Epidermal melanocyte (primary cell): ENCODE data around the gene RIPK1.
"Not testable (repeated sequence)": the region's sequence is repeated elsewhere in the genome, so short reads cannot be mapped to it uniquely, and the experiment has no call there.

Experiments
- DNase-seq: peaks from one replicate; pipeline ENCODE4 v3.0.0; 2011; ENCODE audit warnings: low spot score; ENCODE audit not compliant: insufficient read length

RIPK1 gene

DNA sequence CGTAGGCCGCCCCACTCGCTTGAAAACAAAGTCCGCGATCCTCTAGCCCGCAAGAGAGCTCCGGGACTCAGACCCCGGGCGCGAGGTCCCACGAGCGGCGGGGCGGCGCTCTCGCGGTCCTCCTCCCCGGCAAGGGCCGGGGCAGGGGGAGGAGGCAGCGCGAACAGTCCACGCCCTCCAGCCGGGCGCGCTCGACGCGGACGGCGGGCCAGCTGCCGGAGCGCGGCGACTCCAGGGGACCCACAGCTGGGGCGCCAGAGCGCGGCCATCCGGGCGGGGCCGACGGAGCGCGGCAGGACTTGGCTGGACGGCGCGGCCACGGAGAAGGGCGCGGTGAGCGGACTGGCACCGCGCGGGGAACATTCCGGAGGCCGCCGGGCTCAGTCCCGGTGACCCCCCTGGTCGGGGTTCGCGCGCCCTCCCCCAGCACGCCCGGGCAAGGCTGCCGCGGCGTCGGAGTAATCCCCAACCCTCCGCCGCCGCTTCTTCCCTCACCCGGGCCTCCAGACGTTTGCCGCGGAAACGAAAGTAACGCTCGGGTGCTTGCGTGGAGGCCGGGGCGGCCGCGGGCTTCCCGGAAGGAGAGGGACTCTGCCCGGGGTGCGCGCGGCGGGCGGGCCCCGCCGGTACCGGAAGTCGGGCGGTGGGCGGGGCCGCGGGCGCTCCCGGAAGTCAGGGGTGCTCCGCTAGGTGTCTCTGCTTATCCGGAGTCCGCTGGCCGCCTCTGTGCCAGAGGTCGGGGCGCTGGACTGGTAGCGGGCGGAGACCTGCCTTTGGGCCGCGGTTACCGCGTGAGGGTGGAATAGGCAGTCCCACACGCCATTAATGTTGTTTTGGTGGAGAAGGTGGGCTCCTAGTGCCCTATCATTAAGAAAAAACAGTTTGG is at the start of gene RIPK1:
Gene RIPK1 (plus strand): TSS at position 166 of the 886 bp plus-strand sequence. CDS start 8,330 bp downstream, outside the sequence.
- peak; percentile 96 for DNase-seq

DNA sequence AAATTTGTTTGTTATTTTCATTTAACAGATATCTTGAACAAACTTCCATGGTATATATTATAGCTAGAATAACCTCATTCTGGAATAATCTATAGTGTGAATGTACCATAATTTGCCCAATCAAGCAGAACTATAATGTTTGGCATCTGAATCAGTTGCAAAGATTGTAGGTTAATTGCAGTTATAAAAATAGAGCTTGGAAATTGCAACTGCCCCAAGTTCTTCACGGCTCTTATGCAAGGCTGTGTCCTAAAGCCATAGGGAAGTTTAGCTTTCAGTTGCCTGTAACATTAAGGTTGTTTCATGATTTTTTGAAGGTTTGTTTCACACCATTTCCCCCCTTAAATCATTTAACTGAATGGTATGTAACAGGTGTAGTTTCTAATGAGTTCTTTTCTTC is 49.2 kb upstream of the RIPK1 start:
- no peak for DNase-seq

- DNase-seq, result no peak
These were observed 48.5 kb upstream of the RIPK1 start for GRCh38 chr6:3019749-3020320.

DNA sequence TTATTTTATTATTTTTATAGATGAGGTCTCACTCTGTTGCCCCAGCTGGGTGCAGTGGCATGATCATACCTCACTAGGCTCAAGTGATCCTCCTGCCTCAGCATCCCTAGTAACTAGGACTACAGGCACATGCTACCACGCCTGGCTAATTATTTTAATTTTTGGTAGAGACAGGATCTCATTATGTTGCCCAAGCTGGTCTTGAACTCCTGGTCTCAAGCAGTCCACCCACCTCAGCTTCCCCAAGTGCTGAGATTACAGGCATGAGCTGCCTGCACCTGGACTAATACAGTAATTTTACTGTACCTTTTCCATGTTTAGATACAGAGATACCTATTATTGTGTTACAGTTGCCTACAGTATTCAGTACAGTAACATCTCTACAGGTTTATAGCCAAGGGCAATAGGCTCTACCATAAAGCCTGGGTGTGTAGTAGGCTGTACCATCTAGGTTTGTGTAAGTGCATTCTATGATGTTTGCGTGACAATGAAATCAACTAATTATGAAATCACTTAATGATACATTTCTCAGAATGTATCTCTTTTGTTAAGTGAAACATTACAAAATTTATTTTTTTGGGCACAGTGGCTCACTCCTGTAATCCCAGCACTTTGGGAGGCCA is 47.2 kb upstream of the RIPK1 start:
- not testable (repeated sequence) for DNase-seq

GRCh38 chr6:3022765-3023662 is 45.3 kb upstream of the RIPK1 start:
- DNase-seq, result no peak

DNA sequence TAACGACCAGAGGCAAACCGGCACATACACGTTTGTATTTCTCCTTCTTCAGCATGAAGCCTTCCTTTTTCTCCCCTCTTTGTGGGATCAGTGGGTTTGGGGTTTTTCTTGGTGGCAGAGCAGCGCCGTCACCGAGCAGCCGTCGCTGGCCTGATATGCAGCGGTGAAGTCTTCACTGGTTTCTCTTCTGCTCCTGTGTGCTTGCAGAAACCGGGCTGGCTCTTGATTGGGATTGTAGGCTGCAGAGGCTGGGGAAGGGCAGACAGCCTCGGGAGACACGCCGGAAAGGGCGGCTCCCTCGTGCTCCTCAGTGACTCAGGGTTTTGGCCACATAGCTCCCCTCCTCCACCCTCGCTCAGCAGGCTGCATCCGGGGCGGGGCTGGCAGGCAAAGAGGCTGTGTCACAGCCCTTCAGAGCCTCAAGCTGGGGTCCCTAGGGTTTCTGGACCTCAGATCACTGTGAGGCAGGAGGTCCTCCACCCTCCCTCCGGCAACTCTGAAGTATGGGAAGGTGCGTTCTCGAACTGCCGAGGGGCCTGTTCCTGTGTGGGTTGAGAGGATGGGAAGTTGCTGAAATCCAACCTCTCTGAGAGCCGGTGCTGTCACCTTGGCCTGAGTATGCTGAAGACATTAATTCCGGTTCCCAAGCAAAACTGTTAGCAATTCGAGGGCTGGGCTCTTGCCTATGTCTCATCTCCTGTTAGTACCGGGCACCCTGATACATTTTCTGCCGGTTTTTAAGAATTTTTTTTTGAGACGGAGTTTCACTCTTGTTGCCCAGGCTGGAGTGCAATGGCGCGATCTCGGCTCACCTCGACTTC is 44.4 kb upstream of the RIPK1 start:
- DNase-seq, result peak; percentile 85

DNA sequence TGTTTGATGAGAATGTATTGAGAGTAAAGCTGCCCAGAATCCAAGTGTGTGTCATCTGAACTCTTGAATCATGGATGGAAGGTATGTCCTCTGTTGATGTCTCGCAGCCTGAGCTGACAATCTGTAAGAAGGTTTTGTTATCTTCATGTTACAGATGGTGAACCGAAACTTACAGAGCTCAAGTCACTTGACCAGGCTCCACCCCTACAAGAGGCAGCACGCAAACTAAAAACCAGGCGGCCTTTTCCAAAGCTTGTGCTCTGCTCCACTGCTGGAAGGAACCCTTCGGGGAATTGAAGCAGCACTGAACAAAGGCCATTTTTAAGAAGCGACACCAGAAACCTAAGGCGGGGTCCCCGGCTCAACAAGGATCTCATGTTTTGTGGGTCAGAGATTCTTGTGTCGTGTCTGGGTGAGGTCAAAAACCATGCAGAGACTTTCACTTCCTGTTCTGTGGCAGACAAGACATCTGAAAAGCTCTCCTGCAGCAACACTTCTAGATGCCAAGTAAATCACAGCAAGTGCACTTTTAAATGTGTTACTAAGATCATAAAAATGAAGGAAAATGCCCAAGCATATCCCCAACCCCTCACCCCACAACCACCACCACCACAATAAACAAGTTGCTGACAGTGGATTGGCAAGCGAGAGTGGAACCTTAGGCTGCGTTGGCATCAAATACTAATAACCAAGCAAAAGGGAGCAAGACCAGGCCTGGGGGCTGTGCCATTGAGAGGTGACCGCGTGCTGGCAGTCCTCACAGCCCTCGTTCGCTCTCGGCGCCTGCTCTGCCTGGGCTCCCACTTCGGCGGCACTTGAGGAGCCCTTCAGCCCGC is 41.3 kb upstream of the RIPK1 start:
- peak; percentile 28 for DNase-seq

- not testable (repeated sequence) for DNase-seq
These were observed 40.1 kb upstream of the RIPK1 start for GRCh38 chr6:3028156-3028555.

DNA sequence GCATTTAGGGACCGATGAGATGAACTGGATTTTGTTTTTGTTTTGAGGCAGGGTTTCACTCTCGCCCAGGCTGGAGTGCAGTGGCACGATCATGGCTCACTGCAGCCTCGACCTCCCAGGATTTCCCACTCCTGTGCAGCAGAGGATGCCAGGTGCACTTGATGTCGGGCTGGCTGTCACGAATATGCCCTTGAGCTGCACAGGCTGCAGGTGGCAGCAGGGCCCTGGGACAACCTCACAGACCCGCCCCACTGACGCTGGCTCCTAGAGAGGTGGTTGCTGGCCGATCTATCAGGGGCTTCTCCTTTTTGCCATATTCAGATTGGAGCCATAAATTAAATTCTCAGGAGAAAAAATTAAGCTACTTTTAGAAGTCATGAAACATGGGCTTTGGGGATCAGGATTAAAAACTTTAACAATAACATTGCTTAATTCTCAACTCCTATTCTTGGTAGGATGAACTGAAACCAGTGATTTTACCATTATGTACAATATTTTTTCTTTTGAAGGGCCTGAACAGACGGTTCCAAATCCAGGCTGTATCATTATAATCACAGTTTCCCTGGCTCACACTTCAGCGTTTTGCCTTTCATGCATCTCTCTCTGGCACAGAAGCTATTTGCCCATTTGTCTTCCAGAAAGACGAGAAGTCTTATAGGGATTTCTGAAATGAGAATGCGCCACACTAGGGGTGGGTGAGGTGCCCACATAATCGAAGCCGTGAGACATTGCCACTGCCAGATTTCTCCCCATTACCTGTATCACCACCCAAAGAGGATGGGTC is 36.2 kb upstream of the RIPK1 start:
- DNase-seq, result no peak

GRCh38 chr6:3032986-3033385 is 35.3 kb upstream of the RIPK1 start:
- no peak for DNase-seq

GRCh38 chr6:3033652-3034051 is 34.6 kb upstream of the RIPK1 start:
- no peak for DNase-seq

DNA sequence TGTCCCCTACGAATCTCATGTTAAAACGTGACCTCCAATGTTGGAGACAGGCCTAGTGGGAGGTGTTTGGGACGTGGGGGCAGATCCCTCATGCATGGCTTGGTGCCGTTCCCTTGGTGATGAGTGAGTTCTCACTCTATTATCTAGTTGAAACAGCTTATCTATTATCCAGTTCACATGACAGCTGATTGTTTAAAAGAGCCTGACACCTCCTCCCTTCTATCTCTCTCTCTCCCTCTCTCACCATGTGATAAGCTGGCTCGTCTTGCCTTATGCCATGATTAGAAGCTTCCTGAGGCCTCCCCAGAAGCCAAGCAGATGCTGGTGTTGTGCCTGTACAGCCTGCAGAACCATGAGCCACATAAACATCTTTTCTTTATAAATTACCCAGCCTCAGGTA is 32.9 kb upstream of the RIPK1 start:
- no peak for DNase-seq

DNA sequence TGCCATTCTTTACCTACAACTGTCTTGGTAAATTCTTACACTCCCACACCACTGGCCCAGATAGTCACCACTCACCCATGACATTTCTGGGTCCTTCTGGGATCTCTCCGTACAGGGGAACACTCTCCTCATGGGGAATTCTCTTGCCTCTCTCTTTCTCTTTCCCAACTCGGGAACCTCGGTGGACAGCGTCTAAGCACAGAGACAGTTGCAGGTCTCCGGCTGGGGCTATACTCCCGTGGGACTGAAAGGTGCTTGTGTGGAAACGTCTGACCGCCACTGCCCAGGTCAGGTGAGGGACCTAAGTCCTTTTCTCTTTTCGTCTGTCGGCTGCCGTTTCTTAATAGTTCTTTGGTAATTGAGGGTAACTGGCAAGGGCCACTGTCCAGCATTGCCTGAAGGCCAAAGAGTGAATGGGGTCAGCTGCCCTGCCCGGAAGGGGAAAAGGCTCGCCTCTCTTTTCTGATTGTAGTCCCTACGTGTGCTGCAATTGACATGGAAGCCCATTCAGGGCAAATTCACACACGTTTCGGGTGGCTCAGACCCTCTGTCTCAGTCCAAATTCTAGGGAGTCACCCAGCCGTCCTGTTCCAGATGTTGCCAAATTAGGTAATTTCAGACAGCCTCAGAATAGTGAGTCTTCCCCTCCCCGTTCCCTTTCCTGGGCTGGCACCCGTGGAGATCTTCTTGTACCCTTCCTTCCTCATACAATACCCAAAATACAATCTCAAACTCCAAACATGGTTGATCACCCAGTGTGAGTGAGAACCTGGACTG is 31.2 kb upstream of the RIPK1 start:
- no peak for DNase-seq

- no peak for DNase-seq
These were observed 30.5 kb upstream of the RIPK1 start for GRCh38 chr6:3037638-3038365.

GRCh38 chr6:3039384-3039783 is 28.9 kb upstream of the RIPK1 start:
- DNase-seq, result no peak

GRCh38 chr6:3041147-3041546 is 27.1 kb upstream of the RIPK1 start:
- DNase-seq, result no peak

DNA sequence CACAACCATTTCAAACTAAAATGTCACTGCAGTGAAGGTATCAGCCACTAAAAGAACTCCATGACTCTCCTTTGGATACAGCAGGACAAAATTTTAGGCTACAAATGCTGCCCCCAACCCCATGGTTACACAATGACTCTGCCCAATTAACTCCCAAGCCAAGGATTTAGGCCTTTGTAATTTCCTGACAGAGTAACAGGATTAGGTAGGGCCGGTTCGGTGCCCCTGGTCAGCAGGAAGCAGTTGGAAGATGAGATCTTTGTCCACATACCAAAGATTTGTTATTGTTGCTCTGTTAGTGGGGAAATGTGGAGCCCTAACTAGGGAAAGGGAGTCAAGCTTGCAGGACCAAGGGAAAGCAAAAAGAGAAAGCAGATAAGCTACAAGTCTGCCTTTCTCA is 26.7 kb upstream of the RIPK1 start:
- no peak for DNase-seq
